Fibroblast of lung (primary cell): ENCODE measurements around the gene ZC3H12D. TPM values are rescaled to one million over a fixed set of nuclear protein-coding genes. Genes with fewer than 3 reads are reported as not detected.

Experiments used
- DNase-seq, 2 donors: peaks; one replicate each; pipeline versions ENCODE4 v3.0.0 to v3.0.0-alpha.2; 2010; ENCODE audit warnings: low read depth in 2 of 2
- H2AFZ ChIP-seq: 2 replicates; pipeline ENCODE4 v1.5.1; 2012; ENCODE audit warnings: low read length, control low read depth, inconsistent platforms
- H3K27ac ChIP-seq: 2 replicates; pipeline ENCODE4 v1.5.1; 2011; ENCODE audit warnings: low read length, control low read depth; ENCODE audit not compliant: insufficient read depth
- H3K27me3 ChIP-seq: 2 replicates; pipeline ENCODE4 v1.5.1; 2011; ENCODE audit warnings: mild to moderate bottlenecking, low read length; ENCODE audit not compliant: control insufficient read depth, insufficient read depth
- H3K36me3 ChIP-seq: 2 replicates; pipeline ENCODE4 v1.5.1; 2011; ENCODE audit warnings: low read length; ENCODE audit not compliant: control insufficient read depth, insufficient read depth
- H3K4me1 ChIP-seq: 2 replicates; pipeline ENCODE4 v1.5.1; 2011; ENCODE audit warnings: low read length; ENCODE audit not compliant: control insufficient read depth, insufficient read depth; ENCODE audit errors: extremely low read depth
- H3K4me2 ChIP-seq: 2 replicates; pipeline ENCODE4 v1.5.1; 2011; ENCODE audit warnings: low read length, control low read depth; ENCODE audit not compliant: insufficient read depth; ENCODE audit errors: extremely low read depth
- H3K4me3 ChIP-seq, 4 experiments: fragments of 200-600 bp in 1 of 4; sonication (generic) in 1 of 4; replicated peaks in 1 of 4; 2 replicates each; pipeline ENCODE4 v1.5.1; 2011 to 2016; ENCODE audit warnings: low read length in 4 of 4, low read depth in 3 of 4, mild to moderate bottlenecking in 3 of 4, control low read depth in 2 of 4, inconsistent platforms in 1 of 4, mixed read lengths in 1 of 4; ENCODE audit not compliant: insufficient read depth in 1 of 4; ENCODE audit errors: control extremely low read depth in 1 of 4
- H3K79me2 ChIP-seq: 2 replicates; pipeline ENCODE4 v1.5.1; 2012; ENCODE audit warnings: mild to moderate bottlenecking, low read length, inconsistent platforms; ENCODE audit not compliant: control insufficient read depth, insufficient read depth
- H3K9ac ChIP-seq: 2 replicates; pipeline ENCODE4 v1.5.1; 2011; ENCODE audit warnings: mild to moderate bottlenecking, low read length, control low read depth; ENCODE audit not compliant: insufficient read depth
- H3K9me3 ChIP-seq: 2 replicates; pipeline ENCODE4 v1.5.1; 2012; ENCODE audit warnings: low read depth, low read length; ENCODE audit not compliant: control insufficient read depth, insufficient read depth
- H4K20me1 ChIP-seq: 2 replicates; pipeline ENCODE4 v1.5.1; 2011; ENCODE audit warnings: low read length; ENCODE audit not compliant: control insufficient read depth, insufficient read depth; ENCODE audit errors: extremely low read depth
- CTCF ChIP-seq, 2 donors: IDR thresholded peaks in 1 of 2; conservative IDR thresholded peaks in 1 of 2; 1 replicate in 1 of 2; 2 replicates in 1 of 2; pipeline ENCODE4 v1.5.1; 2011 to 2012; ENCODE audit warnings: low read length in 2 of 2, control low read depth in 1 of 2, inconsistent platforms in 1 of 2, low read depth in 1 of 2, mild to moderate bottlenecking in 1 of 2
- EZH2 ChIP-seq: IDR thresholded peaks from 2 replicates; pipeline ENCODE4 v1.5.1; 2012; ENCODE audit warnings: low read length, control low read depth, mild to moderate bottlenecking; ENCODE audit errors: missing control alignments
- polyA plus RNA-seq, 2 donors: library from polyadenylated mRNA; depleted of rRNA in 1 of 2; stranded (reverse) in 1 of 2; unstranded in 1 of 2; fragments of >200 nt; gene quantifications; 2 replicates each; pipeline ENCODE4 v1.2.1, GENCODE V29; 2011 to 2012; ENCODE audit warnings: missing spikeins in 1 of 2
- total RNA-seq: library from RNA; depleted of rRNA; stranded (reverse); fragments of >200 nt; gene quantifications from 2 replicates; pipeline ENCODE4 v1.2.1, GENCODE V29; 2014

Gene ZC3H12D
- total and polyA plus RNA-seq, 2 donors (not counting 1 experiment from before 2014, with no cell fraction given): 0.01 to 0.17 TPM

GRCh38 chr6:149458806-149459205 is 26.0 kb downstream of the ZC3H12D start:
- H3K4me3 ChIP-seq: no peak overlapping the region
- no peaks in the 10 kb centered on the region for H3K27me3 ChIP-seq
- H3K79me2 ChIP-seq: no peaks in the 10 kb centered on the region
- no peak overlapping the region for H3K9ac ChIP-seq
- peaks cover 12% of the 10 kb centered on the region for H3K4me1 ChIP-seq
- H3K27ac ChIP-seq: no peak overlapping the region
- no peak overlapping the region for H3K4me2 ChIP-seq
- H4K20me1 ChIP-seq: peaks cover 3% of the 10 kb centered on the region
- DNase-seq: no peak
- H2AFZ ChIP-seq: no peak overlapping the region
- no peaks in the 10 kb centered on the region for H3K9me3 ChIP-seq
- TF ChIP-seq EZH2 (no peak), CTCF (conservative IDR thresholded peaks at IDR 0.05 in 1 of 2, IDR thresholded peaks at IDR 0.05 in 1 of 2; ENCODE audit: low read depth in 1 of 2, low read length in 2 of 2) (no peak)
- H3K36me3 ChIP-seq: no peaks in the 10 kb centered on the region

- Histone ChIP-seq H3K79me2 (no peaks in the 10 kb centered on the region), H3K27ac (no peak overlapping the region), H3K4me2 (no peak overlapping the region), H3K4me1 (peaks cover 13% of the 10 kb centered on the region), H3K27me3 (no peaks in the 10 kb centered on the region), H3K9me3 (no peaks in the 10 kb centered on the region), H3K9ac (no peak overlapping the region), H3K4me3 (no peak overlapping the region), H2AFZ (no peak overlapping the region), H3K36me3 (no peaks in the 10 kb centered on the region), H4K20me1 (peaks cover 3% of the 10 kb centered on the region)
- TF ChIP-seq CTCF (conservative IDR thresholded peaks at IDR 0.05 in 1 of 2, IDR thresholded peaks at IDR 0.05 in 1 of 2; ENCODE audit: low read depth in 1 of 2, low read length in 2 of 2): no peak
- TF ChIP-seq EZH2: no peak
- peak in 1 of 2 donors; percentile 18 for DNase-seq
These were observed 26.6 kb downstream of the ZC3H12D start for GRCh38 chr6:149458196-149458595.

GRCh38 chr6:149457316-149457884 is 27.4 kb downstream of the ZC3H12D start:
- no peaks in the 10 kb centered on the region for H3K27me3 ChIP-seq
- H4K20me1 ChIP-seq: peaks cover 3% of the 10 kb centered on the region
- H3K4me1 ChIP-seq: peaks cover 13% of the 10 kb centered on the region
- no peak overlapping the region for H3K27ac ChIP-seq
- no peak overlapping the region for H3K4me2 ChIP-seq
- H2AFZ ChIP-seq: no peak overlapping the region
- peak in 1 of 2 donors; percentile 69 for DNase-seq
- no peak for TF ChIP-seq EZH2
- no peak for TF ChIP-seq CTCF (conservative IDR thresholded peaks at IDR 0.05 in 1 of 2, IDR thresholded peaks at IDR 0.05 in 1 of 2; ENCODE audit: low read depth in 1 of 2, low read length in 2 of 2)
- no peaks in the 10 kb centered on the region for H3K36me3 ChIP-seq
- H3K4me3 ChIP-seq: no peak overlapping the region
- H3K9me3 ChIP-seq: no peaks in the 10 kb centered on the region
- H3K79me2 ChIP-seq: no peaks in the 10 kb centered on the region
- H3K9ac ChIP-seq: peak overlapping the region; percentile 13
